OCI-LY7 (cell line): Measurements from ENCODE around the gene DIAPH3.

Experiments
- EZH2phosphoT487 ChIP-seq: fragments of 200-600 bp; sonication (generic); IDR thresholded peaks from 2 replicates; pipeline ENCODE4 v1.6.1; 2018; ENCODE audit warnings: low read depth, borderline replicate concordance, mild to moderate bottlenecking, mixed run types, antibody characterized with exemption, low read length, moderate library complexity, mixed read lengths
- TF ChIP-seq, protein P1 (sequence below): fragments of 200-600 bp; sonication (generic); conservative IDR thresholded peaks from 2 replicates; pipeline ENCODE4 v1.5.1; 2014; ENCODE audit warnings: mild to moderate bottlenecking, antibody characterized with exemption, low read length, moderate library complexity, mixed read lengths

DNA sequence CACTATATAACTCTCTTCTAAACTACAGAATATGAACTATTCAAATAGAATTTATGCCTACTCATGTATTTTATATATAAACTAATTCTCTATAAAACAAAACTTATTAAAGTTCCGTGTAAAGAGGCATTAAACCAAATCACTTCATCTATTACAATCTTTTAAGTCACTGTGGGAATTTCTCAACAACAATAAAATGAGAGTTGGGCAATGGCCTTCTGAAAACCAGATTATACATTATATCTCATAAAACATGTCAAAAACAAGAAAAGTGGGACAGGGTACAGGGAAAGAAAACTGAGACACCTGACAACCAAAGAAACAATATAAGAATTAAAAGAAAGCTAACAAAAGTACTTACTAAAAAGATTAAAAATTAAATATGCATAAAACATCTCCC, 145.2 kb downstream of the DIAPH3 start:
- TF ChIP-seq, protein P1, sequence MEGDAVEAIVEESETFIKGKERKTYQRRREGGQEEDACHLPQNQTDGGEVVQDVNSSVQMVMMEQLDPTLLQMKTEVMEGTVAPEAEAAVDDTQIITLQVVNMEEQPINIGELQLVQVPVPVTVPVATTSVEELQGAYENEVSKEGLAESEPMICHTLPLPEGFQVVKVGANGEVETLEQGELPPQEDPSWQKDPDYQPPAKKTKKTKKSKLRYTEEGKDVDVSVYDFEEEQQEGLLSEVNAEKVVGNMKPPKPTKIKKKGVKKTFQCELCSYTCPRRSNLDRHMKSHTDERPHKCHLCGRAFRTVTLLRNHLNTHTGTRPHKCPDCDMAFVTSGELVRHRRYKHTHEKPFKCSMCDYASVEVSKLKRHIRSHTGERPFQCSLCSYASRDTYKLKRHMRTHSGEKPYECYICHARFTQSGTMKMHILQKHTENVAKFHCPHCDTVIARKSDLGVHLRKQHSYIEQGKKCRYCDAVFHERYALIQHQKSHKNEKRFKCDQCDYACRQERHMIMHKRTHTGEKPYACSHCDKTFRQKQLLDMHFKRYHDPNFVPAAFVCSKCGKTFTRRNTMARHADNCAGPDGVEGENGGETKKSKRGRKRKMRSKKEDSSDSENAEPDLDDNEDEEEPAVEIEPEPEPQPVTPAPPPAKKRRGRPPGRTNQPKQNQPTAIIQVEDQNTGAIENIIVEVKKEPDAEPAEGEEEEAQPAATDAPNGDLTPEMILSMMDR = no peak
- no peak for TF ChIP-seq EZH2phosphoT487
